HG03469 (cell line): ENCODE measurements around the gene RALGAPA1.

Source experiments
- ATAC-seq: cut with Tn5 transposase; IDR thresholded peaks from one replicate; pipeline ENCODE4 v1.9.1; 2021; ENCODE audit warnings: mild to moderate bottlenecking, moderate library complexity, moderate number of reproducible peaks; ENCODE audit not compliant: unreplicated experiment

Gene RALGAPA1

DNA sequence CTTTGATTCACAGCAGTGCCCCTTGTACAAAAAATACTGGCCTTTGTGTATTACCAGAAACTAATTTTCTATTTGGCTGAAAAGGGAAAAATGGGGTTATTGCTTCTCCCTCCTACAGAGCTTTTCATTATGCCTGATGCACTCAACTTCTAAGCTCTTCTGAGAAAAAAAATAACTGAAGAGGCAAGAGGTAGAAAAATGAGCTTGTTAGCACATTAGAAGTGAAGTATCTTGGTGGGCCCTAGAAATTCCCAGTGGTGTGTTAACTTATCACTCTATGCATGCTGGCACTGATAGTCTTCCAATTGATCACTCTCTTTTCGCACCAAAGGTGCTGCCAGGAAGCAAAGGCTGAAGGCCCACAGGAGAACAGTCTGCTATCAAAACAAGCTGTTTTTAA, 258.0 kb downstream of the RALGAPA1 start:
- no peak for ATAC-seq

DNA sequence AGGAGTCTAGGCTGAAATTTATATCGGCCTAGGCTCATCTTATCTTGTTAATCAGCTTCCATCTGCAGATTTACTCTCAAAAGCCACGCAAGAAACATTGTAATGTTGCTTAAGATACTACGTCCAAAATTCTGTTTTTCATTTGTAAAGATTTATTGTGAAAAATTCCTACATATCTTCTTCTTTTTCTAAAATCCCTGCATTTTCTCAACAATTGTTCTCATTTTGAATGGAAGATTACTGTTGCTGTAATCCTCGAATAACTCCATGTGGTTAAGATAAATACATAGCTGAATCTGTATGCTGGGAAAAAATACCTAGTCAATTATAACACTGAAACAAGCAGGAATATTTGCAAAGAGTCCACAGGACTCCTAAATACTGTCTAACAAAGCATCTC, 259.5 kb downstream of the RALGAPA1 start:
- no peak for ATAC-seq

DNA sequence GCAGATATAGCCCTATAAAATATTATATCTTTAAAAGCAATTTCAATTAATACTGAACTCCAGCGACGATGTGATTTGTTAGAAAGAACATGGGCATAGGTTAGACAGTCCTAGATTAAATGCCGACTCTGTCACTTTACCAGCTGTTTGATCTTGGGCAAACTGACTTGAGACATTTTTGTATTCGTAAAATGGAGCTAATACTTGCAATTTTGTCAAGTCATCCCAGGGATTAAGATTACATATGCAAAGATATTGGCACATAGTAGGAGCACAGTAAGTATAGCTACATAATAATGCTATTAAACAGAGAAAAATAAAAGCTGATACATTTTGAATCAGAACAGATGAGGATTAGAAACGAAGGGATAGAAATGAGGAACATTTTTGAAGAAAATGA, 266.1 kb downstream of the RALGAPA1 start:
- ATAC-seq, result no peak

DNA sequence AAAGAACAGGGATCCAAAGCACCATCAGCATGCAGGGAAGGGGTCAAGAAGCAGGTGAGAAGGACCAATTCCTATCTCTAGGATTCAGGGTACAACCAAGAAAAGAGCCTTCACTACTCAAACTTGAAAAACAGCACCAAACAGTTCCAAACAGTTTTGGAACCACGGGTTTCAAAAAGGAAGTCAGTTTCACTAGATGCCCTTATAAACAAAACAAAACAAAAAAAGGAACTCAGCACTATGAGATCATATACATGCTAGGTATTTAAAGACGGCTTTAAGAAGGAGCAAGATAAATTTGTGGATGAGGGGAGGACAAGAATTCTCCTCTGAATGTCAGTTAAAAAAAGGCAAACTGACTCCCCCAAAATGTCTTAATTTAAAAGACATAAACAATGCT, 269.1 kb downstream of the RALGAPA1 start:
- ATAC-seq, result no peak

DNA sequence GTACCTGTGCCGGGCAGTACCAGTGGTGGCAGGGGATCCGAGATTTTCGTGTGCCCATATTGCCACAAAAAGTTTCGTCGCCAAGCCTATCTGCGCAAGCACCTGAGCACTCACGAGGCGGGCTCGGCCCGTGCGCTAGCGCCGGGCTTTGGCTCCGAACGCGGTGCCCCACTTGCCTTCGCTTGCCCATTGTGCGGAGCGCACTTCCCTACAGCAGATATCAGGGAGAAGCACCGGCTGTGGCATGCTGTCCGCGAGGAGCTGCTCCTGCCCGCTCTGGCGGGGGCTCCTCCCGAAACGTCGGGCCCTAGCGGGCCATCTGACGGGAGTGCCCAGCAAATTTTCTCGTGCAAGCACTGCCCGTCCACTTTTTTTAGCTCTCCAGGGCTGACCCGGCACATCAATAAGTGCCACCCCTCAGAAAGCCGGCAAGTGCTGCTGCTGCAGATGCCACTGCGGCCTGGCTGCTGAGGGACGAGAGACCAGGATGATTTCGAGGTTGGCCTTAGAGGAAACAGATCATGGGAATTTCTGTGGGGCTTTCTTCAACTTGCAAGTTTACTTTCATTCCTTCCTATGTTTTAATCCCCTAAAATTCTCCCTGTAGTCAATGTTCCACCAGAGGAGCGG, 273.5 kb downstream of the RALGAPA1 start:
- no peak for ATAC-seq

DNA sequence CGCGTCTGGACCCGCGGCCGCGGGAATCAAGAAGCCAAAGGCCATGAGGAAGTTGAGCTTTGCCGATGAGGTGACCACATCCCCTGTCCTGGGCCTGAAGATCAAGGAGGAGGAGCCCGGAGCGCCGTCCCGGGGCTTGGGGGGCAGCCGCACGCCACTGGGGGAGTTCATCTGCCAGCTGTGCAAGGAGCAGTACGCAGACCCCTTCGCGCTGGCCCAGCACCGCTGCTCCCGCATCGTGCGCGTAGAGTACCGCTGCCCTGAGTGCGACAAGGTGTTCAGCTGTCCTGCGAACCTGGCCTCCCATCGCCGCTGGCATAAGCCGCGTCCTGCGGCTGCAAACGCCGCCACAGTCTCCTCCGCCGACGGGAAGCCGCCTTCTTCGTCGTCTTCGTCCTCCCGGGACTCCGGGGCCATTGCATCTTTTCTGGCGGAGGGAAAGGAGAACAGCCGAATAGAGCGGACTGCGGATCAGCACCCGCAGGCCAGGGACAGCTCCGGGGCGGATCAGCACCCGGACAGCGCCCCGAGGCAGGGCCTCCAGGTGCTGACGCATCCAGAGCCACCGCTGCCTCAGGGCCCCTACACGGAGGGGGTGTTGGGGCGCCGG, 274.1 kb downstream of the RALGAPA1 start:
- ATAC-seq, result peak; percentile 33

DNA sequence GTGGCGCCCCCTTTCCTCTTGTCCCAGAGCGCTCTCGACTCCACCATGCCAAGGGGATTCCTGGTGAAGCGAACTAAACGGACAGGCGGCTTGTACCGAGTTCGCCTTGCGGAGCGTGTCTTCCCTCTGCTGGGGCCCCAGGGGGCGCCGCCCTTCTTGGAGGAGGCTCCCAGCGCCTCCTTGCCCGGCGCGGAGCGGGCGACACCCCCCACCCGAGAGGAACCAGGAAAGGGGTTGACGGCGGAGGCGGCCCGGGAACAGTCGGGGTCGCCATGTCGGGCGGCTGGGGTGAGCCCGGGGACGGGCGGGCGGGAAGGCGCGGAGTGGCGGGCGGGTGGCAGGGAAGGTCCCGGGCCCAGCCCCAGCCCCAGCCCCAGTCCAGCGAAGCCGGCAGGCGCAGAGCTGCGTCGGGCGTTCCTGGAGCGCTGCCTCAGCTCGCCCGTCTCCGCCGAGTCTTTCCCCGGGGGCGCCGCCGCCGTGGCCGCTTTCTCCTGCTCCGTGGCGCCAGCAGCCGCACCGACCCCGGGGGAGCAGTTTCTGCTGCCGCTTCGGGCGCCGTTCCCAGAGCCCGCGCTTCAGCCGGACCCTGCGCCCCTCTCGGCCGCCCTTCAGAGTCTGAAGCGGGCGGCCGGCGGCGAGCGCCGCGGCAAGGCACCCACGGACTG, 274.8 kb downstream of the RALGAPA1 start:
- peak; percentile 5 for ATAC-seq

DNA sequence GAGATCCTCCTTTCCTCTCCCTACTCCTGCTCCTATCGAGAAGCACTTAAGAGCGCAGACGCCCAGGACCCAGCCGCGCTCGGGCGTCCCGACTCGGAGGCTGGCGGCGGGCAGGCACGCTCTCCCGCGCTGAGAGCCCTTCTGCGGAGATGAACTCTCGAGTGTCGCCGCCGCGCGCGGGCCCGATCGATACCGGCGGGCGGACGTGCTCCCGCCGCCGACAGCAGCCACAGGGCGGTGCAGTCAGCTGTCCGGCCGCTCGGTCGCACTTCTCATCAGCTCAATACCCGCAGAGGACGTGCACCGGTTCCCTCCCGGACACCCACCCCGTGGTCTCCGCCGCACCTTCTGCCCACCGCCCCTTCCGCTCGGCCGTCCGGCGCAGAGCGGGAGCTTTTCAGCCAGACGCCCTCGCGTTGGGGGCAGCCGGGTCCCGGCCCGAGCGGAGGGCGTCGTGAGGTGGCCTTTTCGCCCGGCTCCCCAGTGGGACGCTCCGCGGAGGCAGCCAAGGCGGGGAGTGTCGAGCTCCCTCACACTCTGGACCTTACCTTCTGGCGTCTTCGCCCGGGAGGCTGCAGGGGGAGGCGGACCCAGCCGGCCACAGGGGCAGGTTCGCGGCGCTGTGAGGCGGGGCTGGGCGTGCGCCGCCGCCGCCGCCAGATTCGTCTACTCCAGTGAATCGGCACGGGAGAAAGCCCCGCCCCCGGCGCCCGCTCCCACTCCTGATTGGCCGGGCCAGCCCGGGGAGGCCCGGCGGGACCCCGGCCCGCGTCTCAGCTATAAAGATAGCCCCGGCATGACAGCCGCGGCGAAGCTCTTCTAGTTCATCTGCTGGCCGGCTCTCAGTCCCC, 275.5 kb downstream of the RALGAPA1 start, which contains the start of gene INSM2:
TSS of gene INSM2 (plus strand) at position 808 of the 851 bp plus-strand sequence. CDS start 89 bp downstream, outside the sequence.
- peak; percentile 60 for ATAC-seq

DNA sequence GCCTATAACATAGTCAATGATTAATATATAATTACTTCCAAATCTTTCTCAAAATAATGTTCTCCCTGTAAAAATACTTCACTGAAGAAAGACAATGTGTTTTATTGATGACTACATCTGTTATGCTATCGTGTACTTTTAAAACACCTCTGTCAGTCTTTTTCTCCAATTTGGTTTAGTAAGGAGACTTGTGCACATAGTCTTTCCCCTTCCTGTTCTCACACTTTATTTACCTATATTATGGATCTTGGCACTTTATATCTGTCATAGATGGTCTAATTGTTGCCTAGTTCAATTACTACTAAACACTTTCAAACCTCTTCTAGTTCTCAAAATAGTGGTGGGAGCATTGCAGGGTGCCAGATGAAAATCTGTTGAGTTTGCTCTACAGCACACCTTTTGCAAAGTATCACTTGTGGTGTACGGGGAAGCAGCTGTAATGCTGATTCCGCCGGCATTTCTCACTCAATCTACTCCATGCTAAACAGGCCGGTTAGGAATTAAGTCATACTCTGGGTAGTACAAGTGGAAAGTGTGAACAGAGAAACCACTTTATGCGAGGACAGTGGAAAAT, 276.2 kb downstream of the RALGAPA1 start:
- no peak for ATAC-seq

DNA sequence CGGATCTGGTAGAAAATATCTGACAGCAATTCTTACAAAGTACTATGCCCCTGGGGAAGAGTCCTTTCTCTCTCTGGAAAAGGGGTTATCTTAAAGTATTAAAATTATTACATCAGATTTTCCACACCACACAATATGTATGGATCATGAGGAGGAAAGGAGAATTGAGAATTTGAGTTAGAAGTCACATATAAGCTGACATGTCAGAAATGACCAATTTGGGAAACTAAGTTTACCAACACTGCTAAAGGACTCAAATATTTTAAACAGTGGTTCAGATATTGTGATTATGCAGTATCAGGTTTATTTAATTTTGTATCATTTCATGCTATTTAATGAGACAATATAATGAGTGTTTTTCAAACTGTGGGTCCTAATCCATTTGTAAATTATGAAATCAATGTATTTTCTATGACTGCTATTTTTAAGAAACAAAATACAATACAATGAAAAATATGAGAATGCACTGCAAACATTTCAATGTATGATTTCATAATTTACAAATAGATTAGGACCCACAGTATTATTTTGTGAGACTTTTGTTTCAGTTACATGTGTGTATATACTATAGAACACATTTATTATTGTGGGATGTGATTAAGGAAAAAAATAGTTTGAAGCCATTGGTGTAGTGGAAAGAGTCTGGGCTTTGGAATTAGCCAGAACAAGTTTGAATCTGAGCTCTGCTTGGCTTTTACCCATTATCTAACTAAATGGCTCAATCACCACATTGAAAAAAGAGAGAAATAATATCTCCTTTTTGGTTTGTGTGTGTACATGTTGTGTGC, 276.9 kb downstream of the RALGAPA1 start:
- no peak for ATAC-seq

DNA sequence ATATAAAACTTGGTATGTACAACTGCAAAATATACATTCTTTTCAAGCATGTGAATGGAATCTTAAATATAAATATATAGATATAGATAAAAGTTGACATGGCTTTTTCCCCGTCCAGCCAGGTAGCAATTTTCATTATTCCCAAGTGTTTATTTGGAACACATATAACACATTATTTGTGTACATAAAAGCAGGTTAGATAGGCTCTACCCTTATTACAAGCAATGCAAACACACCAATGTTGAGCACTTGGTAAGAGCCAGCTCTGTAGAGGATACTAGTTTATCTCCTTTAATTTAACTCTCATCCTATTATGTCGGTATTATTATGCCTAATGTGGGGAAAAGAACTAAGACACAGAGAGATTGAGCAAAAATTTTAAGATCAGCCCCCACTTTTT, 282.1 kb downstream of the RALGAPA1 start:
- no peak for ATAC-seq

DNA sequence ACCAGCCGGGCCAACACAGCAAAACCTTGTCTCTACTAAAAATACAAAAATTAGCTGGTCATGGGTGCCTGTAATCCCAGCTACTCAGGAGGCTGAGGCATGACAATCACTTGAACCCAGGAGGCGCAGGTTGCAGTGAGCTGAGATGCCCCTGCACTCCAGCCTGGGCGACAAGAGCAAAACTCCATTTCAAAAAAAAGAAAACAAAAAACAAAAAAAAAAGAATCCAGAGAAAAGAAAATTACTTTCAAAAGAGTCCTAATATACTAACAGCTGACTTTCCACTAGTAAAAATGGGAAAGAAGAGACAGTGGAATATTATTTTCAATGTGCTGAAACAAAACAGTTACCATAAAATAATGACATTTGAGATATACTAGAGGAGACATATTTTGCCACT, 283.4 kb downstream of the RALGAPA1 start:
- no peak for ATAC-seq

DNA sequence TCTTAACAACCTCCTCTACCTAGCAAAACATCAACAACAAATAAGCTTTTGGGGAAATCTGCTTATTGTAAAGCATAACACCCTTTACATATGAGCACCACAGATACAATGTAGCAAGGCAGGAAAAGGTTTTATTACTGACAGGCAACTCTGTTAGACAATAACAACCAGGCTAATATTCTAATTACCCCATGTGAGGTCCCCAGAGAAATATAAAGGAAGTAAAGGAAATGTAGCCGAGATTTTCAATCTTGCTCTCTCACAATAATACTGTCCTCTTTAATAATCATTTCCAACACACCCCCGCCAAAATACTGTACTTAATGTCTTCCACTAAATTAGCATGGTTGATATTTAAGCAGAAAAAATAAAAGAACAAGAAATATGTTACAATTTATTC, 289.1 kb downstream of the RALGAPA1 start:
- ATAC-seq, result no peak

DNA sequence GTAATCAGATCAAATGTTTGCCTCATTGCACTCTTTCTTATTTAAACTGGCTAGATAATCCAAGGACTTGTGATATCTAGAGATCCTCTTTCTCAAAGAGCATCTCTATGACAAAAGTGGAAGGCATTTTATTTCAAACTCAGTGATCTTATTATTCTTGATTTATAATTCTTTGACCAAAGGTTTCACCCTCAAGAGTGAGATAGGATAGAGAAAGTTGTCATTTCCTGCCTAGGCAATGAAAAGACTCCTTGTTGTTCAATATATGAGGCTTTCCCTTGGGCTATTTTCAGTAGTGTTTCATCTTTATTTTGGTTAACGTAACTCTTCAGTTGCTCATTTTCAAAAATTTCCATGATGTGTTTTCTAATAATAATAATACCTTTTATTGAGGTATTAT, 293.2 kb downstream of the RALGAPA1 start:
- ATAC-seq, result no peak

DNA sequence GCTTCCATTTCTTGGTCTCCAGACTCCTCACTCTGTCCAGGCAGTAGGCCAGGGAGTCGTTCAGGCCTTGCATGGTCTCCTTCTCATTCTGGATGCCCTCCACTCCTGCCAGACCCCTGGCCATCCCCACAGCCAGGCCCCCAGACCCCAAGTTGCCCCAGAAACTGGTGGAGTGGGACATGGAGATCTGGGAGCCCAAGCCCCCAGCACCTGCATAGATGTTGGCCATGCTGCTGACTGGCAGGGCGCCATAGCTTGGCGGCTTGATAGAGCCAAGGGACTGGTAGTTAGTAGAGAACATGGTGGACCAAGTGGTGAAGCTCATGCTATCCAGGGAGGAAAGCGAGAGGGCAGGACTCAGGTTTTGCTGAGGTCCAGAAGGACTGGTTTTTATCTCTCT, 296.3 kb downstream of the RALGAPA1 start:
- ATAC-seq, result no peak

DNA sequence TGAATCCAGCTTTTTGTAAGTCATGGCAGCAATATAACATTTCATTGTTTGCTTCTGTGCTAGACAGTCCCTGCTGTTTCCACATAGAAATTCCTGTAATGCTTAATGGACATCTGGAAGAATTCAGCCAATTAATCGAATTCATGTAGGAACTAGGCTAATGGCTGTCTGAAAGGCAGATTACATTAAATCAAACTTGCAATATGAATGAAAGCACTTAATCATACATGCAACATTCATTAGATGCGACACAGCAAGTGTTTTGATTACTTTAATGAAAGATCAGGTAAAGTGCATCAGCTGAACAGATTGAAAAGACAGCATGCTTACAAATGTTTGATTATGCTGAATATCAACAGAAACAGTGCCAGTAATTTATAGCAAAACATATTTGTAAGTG, 299.2 kb downstream of the RALGAPA1 start:
- ATAC-seq, result no peak

DNA sequence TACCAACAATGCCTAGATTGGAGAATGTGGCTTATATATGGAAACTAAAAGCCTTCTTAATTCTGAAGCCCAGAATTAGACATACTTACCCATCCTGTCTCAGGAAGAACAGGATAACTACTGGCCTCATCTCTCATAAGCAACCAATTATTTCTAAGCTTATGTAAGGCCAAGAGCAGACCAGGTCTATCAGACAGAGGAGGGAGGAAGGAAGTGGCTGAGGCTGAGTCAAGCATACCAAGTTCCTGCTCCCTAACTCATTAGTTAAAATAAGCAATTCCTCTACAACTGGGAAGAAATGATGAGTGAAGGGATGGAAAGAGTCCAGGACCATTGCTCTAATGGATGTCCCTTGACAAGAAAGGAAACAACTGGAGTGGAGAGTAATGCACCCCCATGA, 302.2 kb downstream of the RALGAPA1 start:
- no peak for ATAC-seq

DNA sequence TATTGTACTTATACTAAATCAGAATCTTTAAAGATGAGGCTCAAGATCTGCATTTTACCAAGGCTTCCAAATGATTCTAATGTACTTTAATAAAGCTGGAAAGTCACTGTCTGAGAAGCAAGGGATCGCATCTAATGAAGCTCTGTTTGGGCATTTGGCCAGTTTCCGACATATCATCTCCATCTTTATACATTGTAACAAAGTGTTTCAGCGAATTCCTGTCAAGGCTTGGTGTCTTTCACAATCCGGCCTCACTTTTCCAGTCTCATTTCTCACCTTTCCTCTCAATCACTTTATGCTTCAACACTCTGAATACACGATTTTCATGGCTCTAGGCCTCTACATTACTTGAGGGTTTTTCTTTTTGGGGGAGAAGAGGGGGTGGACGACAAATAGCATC, 302.6 kb downstream of the RALGAPA1 start:
- ATAC-seq, result no peak

DNA sequence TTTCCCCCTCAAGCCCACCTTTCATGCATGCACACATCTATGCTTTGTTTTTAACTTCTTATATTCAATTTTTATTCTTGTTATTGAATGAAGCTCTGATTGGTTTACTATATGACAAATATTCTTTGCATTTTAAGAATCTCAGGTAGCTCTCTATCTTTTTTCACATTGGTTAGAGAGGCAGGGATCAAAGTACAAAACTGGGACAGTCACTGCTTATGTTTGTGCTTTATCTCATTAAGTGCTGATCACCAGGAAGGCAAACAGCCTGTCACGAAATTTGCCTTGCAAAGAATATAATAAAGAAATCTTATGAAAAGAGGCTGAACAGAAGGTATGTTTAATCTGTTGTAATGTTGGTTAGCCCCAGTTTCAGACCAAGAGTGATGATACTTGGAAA, 304.8 kb downstream of the RALGAPA1 start:
- ATAC-seq, result no peak

DNA sequence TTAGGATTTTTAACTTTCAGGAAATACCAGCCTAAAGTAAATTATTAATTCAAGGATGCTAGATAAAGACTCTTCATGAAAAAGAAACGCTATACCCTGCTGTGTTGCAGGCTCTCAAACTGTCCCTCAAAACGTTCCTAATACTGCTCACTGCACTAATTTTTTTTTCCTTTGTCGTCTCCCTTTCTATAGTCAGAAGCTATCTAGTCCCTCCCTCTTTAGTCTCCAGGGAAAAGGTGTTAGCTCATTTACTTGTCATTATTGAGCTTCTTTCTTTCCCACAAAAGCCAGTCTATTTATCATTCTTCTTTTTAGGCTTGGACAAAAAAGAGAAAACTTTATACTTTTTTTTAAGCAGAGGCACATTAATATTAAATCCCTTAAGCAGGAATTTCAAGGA, 305.4 kb downstream of the RALGAPA1 start:
- ATAC-seq, result no peak
